NCI-H2081 (cell line): Measurements from ENCODE around the gene TBC1D16.
"Not testable (repeated sequence)": the region's sequence is repeated elsewhere in the genome, so short reads cannot be mapped to it uniquely, and the experiment has no call there.

Source experiments
- DNase-seq, 2 experiments: peaks; one replicate each; lab custom pipeline; 2025; lab: John Stamatoyannopoulos, UW

Gene TBC1D16

GRCh38 chr17:79913896-79914812 is 121.5 kb downstream of the TBC1D16 start:
- DNase-seq: no peak

- DNase-seq: no peak
Measured at GRCh38 chr17:79913451-79913850, 122.2 kb downstream of the TBC1D16 start.

- DNase-seq: no peak
Measured at GRCh38 chr17:79912552-79913330, 122.9 kb downstream of the TBC1D16 start.

- no peak for DNase-seq
Measured at GRCh38 chr17:79911430-79912399, 124.0 kb downstream of the TBC1D16 start.

GRCh38 chr17:79910985-79911361 is 124.7 kb downstream of the TBC1D16 start:
- DNase-seq: no peak

GRCh38 chr17:79909121-79909520 is 126.6 kb downstream of the TBC1D16 start:
- no peak for DNase-seq

GRCh38 chr17:79907850-79908249 is 127.8 kb downstream of the TBC1D16 start:
- no peak for DNase-seq

GRCh38 chr17:79907217-79907715 is 128.4 kb downstream of the TBC1D16 start:
- DNase-seq: no peak

GRCh38 chr17:79905832-79906231 is 129.8 kb downstream of the TBC1D16 start:
- peak in 1 of 2 experiments; percentile 21 for DNase-seq

GRCh38 chr17:79904865-79905264 is 130.8 kb downstream of the TBC1D16 start:
- no peak for DNase-seq

- DNase-seq: no peak
Measured at GRCh38 chr17:79902146-79902791, 133.4 kb downstream of the TBC1D16 start.

GRCh38 chr17:79901131-79901530 is 134.5 kb downstream of the TBC1D16 start:
- DNase-seq: no peak

GRCh38 chr17:79899584-79899983 is 136.1 kb downstream of the TBC1D16 start:
- no peak for DNase-seq

GRCh38 chr17:79897243-79898063 is 138.2 kb downstream of the TBC1D16 start:
- no peak for DNase-seq

- not testable (repeated sequence) for DNase-seq
Measured at GRCh38 chr17:79893457-79893856, 142.2 kb downstream of the TBC1D16 start.

- DNase-seq: peak in 1 of 2 experiments; percentile 23
Measured at GRCh38 chr17:79892457-79893241, 143.0 kb downstream of the TBC1D16 start.

- no peak for DNase-seq
Measured at GRCh38 chr17:79891113-79891730, 144.4 kb downstream of the TBC1D16 start.

- DNase-seq: no peak
Measured at GRCh38 chr17:79890706-79891105, 145.0 kb downstream of the TBC1D16 start.
